SU-DHL-6 (cell line): ENCODE results near the gene ANXA6.

Experiments
- H2AFZ ChIP-seq: fragments of 200-600 bp; sonication (generic); 2 replicates; pipeline ENCODE4 v1.6.1; 2014; ENCODE audit warnings: low read depth, mild to moderate bottlenecking, moderate library complexity, mixed read lengths, antibody characterized with exemption, low read length; ENCODE audit not compliant: severe bottlenecking
- H3F3A ChIP-seq: fragments of 200-600 bp; shearing (Covaris generic); 2 replicates; pipeline ENCODE4 v1.6.0; 2016; ENCODE audit warnings: antibody characterized with exemption, mild to moderate bottlenecking; ENCODE audit not compliant: insufficient read depth
- H3K27ac ChIP-seq: fragments of 200-600 bp; sonication (generic); 2 replicates; pipeline ENCODE4 v1.5.1; 2016; ENCODE audit warnings: low read depth, mild to moderate bottlenecking, low read length, moderate library complexity, mixed read lengths
- H3K27me3 ChIP-seq: fragments of 200-600 bp; sonication (generic), shearing (Covaris generic); 2 replicates; pipeline ENCODE4 v1.6.0; 2014; ENCODE audit warnings: mild to moderate bottlenecking, low read length
- H3K36me3 ChIP-seq: fragments of 200-600 bp; sonication (generic); 2 replicates; pipeline ENCODE4 v1.6.1; 2014; ENCODE audit warnings: mild to moderate bottlenecking, low read length, mixed read lengths
- H3K4me2 ChIP-seq: fragments of 300-600, 200-600 bp; shearing (Covaris generic), sonication (generic); 2 replicates; pipeline ENCODE4 v1.6.0; 2014; ENCODE audit warnings: low read length, low read depth, mild to moderate bottlenecking; ENCODE audit not compliant: poor library complexity, severe bottlenecking
- H3K4me3 ChIP-seq: fragments of 200-600 bp; sonication (generic); 2 replicates; pipeline ENCODE4 v1.5.1; 2014; ENCODE audit warnings: antibody characterized with exemption, low read length, mild to moderate bottlenecking, mixed read lengths; ENCODE audit not compliant: insufficient read depth, poor library complexity, severe bottlenecking
- H3K79me2 ChIP-seq: fragments of 200-600 bp; sonication (generic); 2 replicates; pipeline ENCODE4 v1.6.1; 2014; ENCODE audit warnings: mild to moderate bottlenecking, low read length, moderate library complexity; ENCODE audit not compliant: insufficient read depth
- H3K9ac ChIP-seq: fragments of 200-600 bp; sonication (generic); 2 replicates; pipeline ENCODE4 v1.7.0; 2014; ENCODE audit warnings: mild to moderate bottlenecking, low read length
- H3K9me2 ChIP-seq: fragments of 200-600 bp; sonication (generic); replicated peaks from 2 replicates; pipeline ENCODE4 v1.6.1; 2014; ENCODE audit warnings: low read length; ENCODE audit not compliant: insufficient read depth
- H3K9me3 ChIP-seq: fragments of 200-600 bp; sonication (generic); 2 replicates; pipeline ENCODE4 v1.6.1; 2014; ENCODE audit warnings: low read length, mixed read lengths; ENCODE audit not compliant: insufficient read depth
- H4K20me1 ChIP-seq: fragments of 200-600 bp; sonication (generic); 2 replicates; pipeline ENCODE4 v1.6.1; 2014; ENCODE audit warnings: low read depth, mild to moderate bottlenecking, antibody characterized with exemption, low read length, moderate library complexity, mixed read lengths
- CTCF ChIP-seq: fragments of 200-600 bp; sonication (generic); IDR thresholded peaks from one replicate; pipeline ENCODE4 v1.5.1; 2017; ENCODE audit warnings: antibody characterized with exemption, mild to moderate bottlenecking, low read length, moderate library complexity; ENCODE audit not compliant: insufficient read depth, poor library complexity, severe bottlenecking
- EZH2phosphoT487 ChIP-seq: fragments of 200-600 bp; sonication (generic), shearing (Covaris generic); conservative IDR thresholded peaks from 2 replicates; pipeline ENCODE4 v1.6.1; 2018; ENCODE audit warnings: mild to moderate bottlenecking, antibody characterized with exemption, low read length, moderate library complexity, mixed read lengths

ANXA6 gene

GRCh38 chr5:151097061-151097460 is 60.5 kb downstream of the ANXA6 start:
- H3K4me3 ChIP-seq = no peak overlapping the region
- H3K9ac ChIP-seq = no peak overlapping the region
- no peaks in the 10 kb centered on the region for H3K36me3 ChIP-seq
- no peak overlapping the region for H3K27ac ChIP-seq
- no peak overlapping the region for H2AFZ ChIP-seq
- no peaks in the 10 kb centered on the region for H3F3A ChIP-seq
- TF ChIP-seq CTCF = no peak
- H4K20me1 ChIP-seq = no peaks in the 10 kb centered on the region
- H3K4me2 ChIP-seq = no peak overlapping the region
- H3K27me3 ChIP-seq = no peaks in the 10 kb centered on the region
- H3K9me3 ChIP-seq = no peaks in the 10 kb centered on the region
- H3K79me2 ChIP-seq = no peaks in the 10 kb centered on the region
- H3K9me2 ChIP-seq = no peaks in the 10 kb centered on the region

GRCh38 chr5:151096001-151096373 is 61.6 kb downstream of the ANXA6 start:
- no peaks in the 10 kb centered on the region for H3F3A ChIP-seq
- no peaks in the 10 kb centered on the region for H3K36me3 ChIP-seq
- no peak overlapping the region for H2AFZ ChIP-seq
- H3K9me2 ChIP-seq = no peaks in the 10 kb centered on the region
- no peaks in the 10 kb centered on the region for H3K9me3 ChIP-seq
- no peak overlapping the region for H3K27ac ChIP-seq
- no peak overlapping the region for H3K4me3 ChIP-seq
- TF ChIP-seq CTCF (no peak), EZH2phosphoT487 (no peak)
- H3K79me2 ChIP-seq = no peaks in the 10 kb centered on the region
- no peak overlapping the region for H3K4me2 ChIP-seq
- no peaks in the 10 kb centered on the region for H4K20me1 ChIP-seq
- H3K27me3 ChIP-seq = no peaks in the 10 kb centered on the region
- H3K9ac ChIP-seq = no peak overlapping the region

GRCh38 chr5:151095341-151096000 is 62.1 kb downstream of the ANXA6 start:
- Histone ChIP-seq H3K9me2 (no peaks in the 10 kb centered on the region), H3K27ac (peak overlapping the region; percentile 30; the same call in 1 of the 2 replicates), H3K9ac (no peak overlapping the region), H3K9me3 (no peaks in the 10 kb centered on the region), H3K27me3 (no peaks in the 10 kb centered on the region), H4K20me1 (no peaks in the 10 kb centered on the region), H3K4me3 (no peak overlapping the region), H2AFZ (no peak overlapping the region), H3K79me2 (no peaks in the 10 kb centered on the region), H3K4me2 (no peak overlapping the region), H3K36me3 (no peaks in the 10 kb centered on the region), H3F3A (no peaks in the 10 kb centered on the region)
- TF ChIP-seq CTCF = no peak
- TF ChIP-seq EZH2phosphoT487 = no peak
